GM04504 (cell line): ENCODE results near the gene FAM47E.

ENCODE experiments used
- DNase-seq: peaks from one replicate; pipeline ENCODE4 v3.0.0-alpha.2; 2012; ENCODE audit warnings: low read depth

FAM47E gene

DNA sequence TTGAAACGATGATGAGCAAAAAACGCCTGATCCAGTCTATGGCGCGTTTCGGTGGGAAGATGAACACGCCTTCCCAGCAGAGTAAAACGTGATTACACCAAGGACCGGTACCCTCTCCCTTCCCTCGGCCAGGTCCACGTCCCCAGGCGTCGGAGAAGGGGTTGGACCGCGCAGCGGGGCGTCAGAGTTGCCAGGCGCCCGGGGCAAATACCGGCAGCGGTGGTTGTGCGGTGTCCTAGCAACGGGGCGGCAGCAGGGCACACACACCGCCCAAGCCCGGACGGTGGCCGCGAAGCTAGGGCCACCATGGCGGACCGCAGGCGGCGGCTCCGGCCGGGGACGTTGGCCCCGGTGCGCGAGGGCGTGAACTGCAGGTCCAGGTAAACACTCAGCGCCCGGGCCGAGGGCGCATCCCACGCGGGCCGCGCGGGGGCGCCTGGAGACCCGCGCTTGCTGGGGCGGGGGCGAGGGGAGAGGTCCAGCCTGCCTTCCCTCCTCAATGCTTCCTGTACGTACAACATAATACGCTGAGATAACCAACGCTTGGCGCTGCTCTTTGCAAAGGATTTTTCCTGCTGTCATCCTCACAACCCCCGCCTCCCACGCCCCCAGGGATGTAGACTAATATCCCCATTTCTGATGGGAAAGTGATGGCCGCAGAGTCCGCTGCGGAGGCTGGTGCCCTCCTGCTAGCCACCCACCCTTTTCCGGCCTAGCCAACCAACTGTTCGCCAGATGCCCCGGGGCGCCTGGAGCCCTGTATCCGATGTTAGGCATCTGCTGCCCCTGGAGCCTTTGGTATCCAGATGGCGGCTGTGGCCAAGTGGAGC lies at the start of gene FAM47E:
TSS of gene FAM47E (plus strand) at position 281 of the 830 bp plus-strand sequence. CDS start at position 307, 26 bp downstream.
- peak; percentile 16 for DNase-seq

DNA sequence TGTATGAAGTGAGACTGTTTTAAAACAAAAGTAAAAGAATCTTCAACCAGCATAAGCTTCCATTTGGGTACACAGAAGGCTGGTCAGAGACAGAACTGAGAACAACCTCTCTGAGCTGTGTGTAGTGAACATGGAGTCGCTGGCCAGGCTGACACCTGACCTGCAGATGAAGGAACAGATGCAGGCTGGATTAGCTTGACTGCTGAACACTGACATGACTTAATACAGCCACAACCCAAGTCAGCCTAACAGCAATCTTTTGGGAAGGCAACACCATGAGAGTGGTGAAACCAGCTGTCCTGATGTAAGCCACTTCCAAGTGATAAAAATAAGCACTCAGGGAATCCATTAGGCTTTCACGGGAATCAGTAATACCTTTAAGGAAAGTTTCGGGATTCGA lies 48.0 kb upstream of the FAM47E start:
- no peak for DNase-seq

DNA sequence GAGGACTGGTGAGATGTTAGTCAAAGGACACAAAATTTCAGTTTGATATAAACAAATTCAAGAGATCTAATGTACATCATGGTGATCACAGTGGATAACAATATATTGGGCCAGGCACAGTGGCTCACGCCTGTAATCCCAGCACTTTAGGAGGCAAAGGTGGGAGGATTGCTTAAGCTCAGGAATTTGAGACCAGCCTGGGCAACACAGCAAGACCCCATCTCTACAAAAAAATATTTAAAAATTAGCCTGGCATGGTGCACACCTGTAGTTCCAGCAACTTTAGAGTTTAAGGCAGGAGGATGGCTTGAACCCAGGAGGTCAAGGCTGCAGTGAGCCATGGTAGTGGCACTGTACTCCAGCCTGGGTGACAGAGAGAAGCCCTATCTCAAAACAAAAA lies 46.6 kb upstream of the FAM47E start:
- no peak for DNase-seq

DNA sequence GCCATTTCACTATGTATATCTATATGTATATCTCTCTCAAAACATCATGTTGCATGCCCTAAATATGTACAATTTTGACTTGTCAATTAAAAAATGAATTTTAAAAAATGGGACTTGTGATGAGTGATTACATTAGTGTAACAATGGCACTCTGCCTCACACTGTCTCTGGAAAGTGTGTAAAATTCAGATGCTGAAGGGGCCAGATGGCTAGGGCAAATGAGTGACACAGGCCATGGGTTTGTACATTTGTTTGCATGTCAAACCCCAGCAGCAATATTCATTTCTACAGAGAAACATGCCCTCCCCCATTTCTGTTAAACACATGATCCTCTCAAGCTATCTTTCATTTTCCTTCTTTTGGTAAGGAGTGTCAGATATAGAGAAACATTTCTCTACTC lies 46.0 kb upstream of the FAM47E start:
- no peak for DNase-seq

DNA sequence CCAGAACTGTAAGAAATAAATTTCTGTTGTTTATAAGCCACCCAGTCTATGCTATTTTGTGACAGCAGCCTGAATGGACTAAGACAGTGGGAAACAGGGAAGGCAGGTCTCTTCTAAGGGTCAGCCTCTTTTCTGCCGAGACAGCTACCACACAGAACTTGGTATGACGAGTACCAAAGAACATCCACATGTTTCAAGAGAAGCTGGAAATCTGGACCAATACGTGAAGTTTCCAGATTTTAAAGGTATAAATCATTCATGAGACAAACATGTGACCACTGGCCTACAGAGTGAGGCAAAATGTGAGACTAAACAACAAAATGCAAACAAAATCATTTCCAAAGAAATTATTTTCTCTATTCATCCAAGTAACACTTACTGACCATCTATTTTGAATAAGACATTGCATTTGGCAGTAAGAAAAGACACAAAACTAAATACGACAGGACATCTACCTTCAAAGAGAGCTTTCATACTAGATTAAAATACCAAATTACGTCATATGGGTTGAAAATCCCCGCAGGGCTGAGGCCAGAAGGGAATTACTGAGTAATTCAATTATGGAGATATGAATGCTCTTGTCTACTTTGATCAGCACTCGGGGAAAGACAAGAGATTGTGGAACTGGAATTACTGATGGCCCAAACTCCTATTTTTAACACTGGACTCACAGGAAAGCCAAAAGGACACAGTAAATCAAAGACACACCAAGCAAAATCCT lies 45.1 kb upstream of the FAM47E start:
- DNase-seq = no peak

DNA sequence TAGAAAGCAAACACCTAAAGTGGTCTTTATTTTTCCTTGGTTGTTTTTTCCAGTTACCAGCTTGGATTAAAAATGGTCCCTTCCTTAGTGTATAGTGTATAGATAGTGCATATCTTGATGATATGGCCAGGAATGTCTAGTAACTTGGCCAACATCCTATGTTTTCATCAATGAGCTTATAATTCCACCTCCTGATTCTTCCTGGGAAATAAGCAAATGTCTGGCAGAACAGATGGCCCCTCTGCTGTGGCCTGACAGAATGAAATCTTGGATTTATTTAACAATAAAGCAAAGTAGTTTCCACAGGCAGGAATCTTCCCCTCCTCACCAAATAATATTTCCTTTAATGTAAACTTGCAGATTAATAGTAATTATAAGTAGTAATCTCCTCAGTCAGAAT lies 44.0 kb upstream of the FAM47E start:
- DNase-seq = no peak

GRCh38 chr4:76208005-76208765 lies 43.3 kb upstream of the FAM47E start:
- DNase-seq = peak; percentile 73

DNA sequence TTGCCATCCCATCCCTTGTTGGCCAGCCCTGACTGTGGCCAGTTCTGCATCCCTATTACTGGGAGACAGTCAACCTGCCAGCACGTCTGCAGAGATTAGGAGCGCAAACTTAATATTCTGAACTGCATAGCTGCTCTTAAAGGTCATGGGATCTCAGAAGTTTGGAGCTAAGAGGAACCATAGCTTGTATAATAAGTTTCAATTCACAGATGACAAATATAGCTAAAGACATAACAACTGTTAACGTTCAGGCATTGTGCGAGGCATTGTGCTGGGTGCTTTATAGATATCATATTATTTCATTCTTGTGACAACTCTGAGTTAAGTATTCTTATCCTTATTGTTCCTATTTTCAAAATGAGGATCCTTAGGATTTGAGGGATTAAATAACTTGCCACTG lies 41.6 kb upstream of the FAM47E start:
- DNase-seq = no peak

- no peak for DNase-seq
Observed at GRCh38 chr4:76210452-76210851, 41.1 kb upstream of the FAM47E start.

GRCh38 chr4:76211769-76212708 lies 39.5 kb upstream of the FAM47E start:
- DNase-seq = no peak

DNA sequence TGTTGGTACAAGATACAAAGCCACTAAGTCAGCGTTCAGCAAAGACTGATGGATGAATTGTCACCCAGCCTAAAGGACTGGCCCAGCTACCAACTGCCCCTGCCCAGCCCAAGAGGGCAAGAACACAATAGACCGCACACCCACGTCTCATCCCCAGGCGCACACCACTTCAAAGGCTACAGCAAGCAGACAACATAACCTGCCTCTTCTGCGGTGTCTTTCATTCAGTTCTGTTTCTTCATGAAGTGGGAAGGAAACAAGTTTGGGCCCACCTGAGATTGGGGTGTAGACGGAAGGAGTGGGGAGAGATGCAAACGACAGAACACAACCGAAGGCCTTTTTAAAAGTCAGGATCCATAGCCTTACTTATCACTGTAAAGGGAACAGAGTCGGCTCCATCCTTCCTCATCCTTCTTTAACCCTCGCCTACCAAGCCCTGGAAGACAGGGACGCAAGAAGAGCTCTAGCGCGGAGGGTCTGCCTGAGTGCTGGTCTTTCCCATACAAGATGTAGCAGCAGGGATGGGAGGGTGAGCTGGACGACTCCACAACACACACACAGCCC lies 38.6 kb upstream of the FAM47E start:
- DNase-seq = no peak

DNA sequence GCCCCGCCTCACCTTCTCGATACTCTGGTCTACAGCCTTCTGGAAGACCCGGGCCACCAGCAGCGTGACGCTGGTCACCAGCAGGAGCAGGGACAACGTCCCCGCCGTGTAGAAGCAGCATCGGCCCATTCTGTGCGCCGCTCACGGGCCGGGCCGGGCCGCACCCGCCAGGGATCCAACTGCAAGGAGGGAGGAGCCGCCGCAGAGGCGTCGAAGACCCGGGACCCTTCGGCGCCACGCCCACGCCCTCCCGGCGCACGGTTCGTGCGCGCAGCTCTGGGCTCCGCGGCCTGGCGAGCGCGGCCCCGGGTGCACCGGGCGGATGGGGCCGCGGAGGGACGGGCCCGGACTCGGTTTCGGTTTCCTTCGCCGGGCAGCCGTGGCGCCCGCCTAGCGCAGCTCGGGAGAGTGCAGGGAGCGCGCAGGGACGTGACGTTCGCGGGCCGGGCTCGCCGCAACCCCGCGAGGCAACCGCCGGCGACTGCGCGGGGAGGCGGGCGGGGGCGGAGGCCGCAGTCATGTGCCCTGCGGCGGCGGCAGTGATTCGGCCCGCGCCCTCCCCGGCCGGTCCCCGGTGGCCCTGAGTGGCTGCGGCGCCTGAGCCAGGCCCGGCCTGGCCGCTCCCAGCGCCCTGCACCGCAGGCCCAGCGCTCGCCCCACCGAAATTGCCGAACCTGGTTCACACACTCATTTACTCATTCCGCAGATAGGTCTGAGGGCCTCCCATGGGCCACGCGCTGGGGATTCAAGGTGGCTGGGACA lies 37.9 kb upstream of the FAM47E start, which contains the start of gene SCARB2:
TSS of gene SCARB2 (minus strand) at position 410 of the 762 bp plus-strand sequence. CDS start at position 129, 281 bp downstream.
- peak; percentile 77 for DNase-seq

- no peak for DNase-seq
Observed at GRCh38 chr4:76214177-76214675, 37.3 kb upstream of the FAM47E start.

DNA sequence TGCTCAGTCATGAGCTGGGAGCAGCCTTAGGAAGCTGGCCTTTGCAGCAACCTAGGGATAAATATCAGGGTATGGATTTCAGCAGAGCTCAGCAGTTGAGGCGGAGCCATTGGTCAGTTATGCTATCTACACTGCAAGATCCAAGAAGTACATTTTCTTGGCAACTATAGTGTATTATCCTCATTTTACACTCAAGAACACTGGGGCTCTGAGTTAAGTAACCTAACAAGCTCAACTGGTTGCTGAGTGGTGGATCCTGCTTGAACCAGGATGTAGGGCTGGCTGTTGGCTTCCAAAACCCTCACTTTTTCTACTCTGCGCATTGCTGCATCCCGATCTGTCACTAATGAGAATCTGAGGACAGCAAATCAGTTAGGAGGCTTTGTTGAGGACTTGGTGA lies 36.4 kb upstream of the FAM47E start:
- no peak for DNase-seq

DNA sequence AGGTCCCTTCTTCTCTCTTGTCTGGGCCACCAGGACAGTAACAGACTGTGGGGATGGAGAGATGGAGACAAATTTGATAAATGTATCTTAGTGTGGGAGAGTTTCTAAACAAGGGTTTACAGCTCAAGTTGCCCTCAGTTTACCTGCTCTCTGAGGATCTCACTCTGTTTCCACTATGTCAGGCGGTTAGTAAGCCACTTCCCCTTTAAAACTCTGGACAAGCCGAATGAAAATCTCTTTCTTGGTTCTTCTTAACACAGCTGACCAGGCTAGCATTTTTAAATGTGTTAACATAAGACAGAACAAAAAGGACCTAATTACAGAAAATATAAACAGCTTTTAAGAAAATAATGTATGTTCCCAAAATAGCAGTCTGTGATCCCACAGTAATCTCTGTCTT lies 35.0 kb upstream of the FAM47E start:
- no peak for DNase-seq

DNA sequence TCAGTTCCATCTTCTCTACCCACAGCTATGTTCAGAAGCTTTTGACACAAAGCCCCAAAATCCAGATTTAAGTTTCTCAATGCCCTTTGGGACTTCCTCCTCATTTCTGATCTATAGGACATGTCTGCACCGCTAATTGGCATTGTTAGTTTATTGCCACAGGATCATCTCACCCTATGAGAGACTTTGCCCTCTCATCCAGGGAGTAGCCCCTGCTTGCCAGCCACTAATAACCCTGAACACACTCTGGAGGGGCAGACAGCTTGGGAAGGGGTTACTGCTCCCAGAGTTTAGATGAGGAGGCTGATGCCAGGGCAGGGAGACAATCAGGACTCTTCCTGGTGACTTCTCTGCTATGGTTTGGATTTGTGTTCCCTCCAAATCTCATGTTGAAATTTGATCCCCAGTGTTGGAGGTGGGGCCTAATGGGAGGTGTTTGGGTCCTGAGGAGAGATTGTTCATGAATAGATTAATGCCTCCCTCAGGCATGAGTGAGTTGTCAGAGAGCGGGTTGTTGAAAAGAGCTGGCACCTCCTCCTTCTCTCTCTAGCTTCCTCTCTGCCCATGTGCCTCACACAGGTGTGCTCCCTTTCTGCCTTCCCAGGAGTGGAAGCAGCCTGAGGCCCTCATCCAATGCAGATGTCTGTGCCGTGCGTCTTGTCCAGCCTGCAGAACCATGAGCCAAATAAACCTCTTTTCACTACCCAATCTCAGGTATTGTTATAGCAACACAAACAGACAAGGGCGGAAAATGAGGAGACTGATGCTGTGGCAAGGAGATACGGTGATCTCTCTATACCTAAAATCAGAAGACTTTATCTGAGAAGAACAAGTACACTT lies 34.3 kb upstream of the FAM47E start:
- no peak for DNase-seq

DNA sequence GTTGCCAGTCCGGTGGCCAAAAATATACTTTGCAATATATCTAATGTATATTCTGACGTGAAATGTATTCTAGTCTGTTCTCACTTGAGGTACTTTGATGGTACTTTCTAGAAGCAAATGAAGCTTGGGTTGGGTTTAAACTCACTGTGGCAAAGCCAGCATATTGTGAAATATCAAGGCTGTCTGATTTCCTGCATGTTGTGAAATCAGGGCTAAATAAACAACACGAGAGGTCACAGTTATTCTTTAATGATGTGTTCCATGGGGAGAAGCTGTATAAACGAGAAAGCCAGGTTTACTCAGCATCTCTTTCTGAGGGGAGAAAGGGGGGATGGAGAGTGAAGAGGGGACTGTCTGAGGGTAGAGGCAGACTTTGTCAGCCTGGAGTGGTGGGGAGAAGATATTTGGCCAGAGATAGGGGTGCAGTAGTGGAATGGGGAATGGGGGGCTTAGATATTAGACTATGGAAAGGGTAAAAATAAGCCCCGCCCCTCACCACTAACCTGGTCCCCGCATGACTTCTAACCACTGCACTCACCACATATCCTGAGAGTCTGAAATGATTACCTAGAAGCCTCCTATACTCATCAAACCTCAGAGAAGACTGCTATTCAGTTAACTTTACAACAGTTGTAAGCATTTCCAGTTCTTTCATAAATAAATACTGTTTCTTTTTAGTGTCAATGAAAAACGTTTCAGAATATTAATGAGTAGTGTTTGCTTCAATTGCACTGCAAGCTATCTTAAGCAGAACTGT lies 32.0 kb upstream of the FAM47E start:
- DNase-seq = no peak

DNA sequence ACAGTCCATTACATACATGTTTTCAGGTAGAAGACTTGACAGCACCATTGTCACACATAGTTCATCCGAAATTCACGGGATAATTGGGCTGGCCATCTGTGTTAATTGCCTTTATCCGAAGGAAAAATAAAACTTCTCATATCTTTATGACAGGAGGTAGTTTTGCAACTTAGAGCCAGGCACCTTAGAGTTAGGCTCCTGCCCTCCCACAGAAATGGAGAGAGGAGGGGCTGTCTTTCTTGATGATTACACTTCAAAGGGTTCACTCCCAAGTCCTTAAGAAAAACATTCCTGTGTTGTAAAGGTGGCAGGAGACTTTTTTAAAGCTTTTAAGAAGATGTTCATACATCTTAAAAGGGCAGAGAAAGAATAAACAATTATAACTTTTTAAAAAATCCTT lies 27.4 kb upstream of the FAM47E start:
- DNase-seq = no peak
